Breast epithelium (tissue), 4 donors: ENCODE data around the gene PAPSS2. TPM values are rescaled to one million over a fixed set of nuclear protein-coding genes. Genes with fewer than 3 reads are reported as not detected.
"Not testable (repeated sequence)": the region's sequence is repeated elsewhere in the genome, so short reads cannot be mapped to it uniquely, and the experiment has no call there.

Experiments used
- DNase-seq, 2 donors: peaks; one replicate each; pipeline ENCODE4 v3.0.0-alpha.2; 2019; ENCODE audit warnings: low spot score in 2 of 2
- H3K27ac ChIP-seq, 2 donors: fragments of 200-600 bp; sonication (generic) in 1 of 2; one replicate each; pipeline ENCODE4 v1.5.1; 2016 to 2019; ENCODE audit warnings: mild to moderate bottlenecking in 1 of 2
- H3K27me3 ChIP-seq, 2 donors: fragments of 200-600 bp; sonication (generic) in 1 of 2; one replicate each; pipeline versions ENCODE4 v1.5.1 to v1.6.0; 2017 to 2019; ENCODE audit warnings: control low read depth in 1 of 2, mild to moderate bottlenecking in 1 of 2
- H3K36me3 ChIP-seq: fragments of 200-600 bp; one replicate; pipeline ENCODE4 v1.5.1; 2019
- H3K4me1 ChIP-seq, 2 donors: fragments of 200-600 bp; sonication (generic); one replicate each; pipeline ENCODE4 v1.5.1; 2016 to 2019; ENCODE audit warnings: control low read depth in 1 of 2
- H3K4me3 ChIP-seq, 3 donors: fragments of 200-600 bp; sonication (generic); 1 replicate in 2 of 3; 2 replicates in 1 of 3; pipeline ENCODE4 v1.5.1; 2016 to 2019; ENCODE audit warnings: mild to moderate bottlenecking in 3 of 3, moderate library complexity in 2 of 3
- H3K9me3 ChIP-seq, 2 donors: fragments of 200-600 bp; sonication (generic) in 1 of 2; one replicate each; pipeline ENCODE4 v1.5.1; 2016 to 2019; ENCODE audit warnings: control low read depth in 1 of 2
- POLR2A ChIP-seq: fragments of 450-650 bp; IDR thresholded peaks from one replicate; pipeline ENCODE4 v1.6.1; 2016; ENCODE audit warnings: antibody characterized with exemption, mild to moderate bottlenecking, moderate library complexity
- POLR2AphosphoS5 ChIP-seq, 3 donors: sonication (generic); formaldehyde crosslinking; IDR thresholded peaks; one replicate each; pipeline ENCODE4 v1.6.1; 2017; ENCODE audit warnings: antibody characterized with exemption in 3 of 3
- intact Hi-C: fragments of 100-400 bp; cut with DNase I; formaldehyde crosslinking; loops from one replicate; pipeline ENCODE4 v1.15.1; 2023; ENCODE audit warnings: low total_unique reads
- total RNA-seq, 3 donors: library from RNA; depleted of rRNA; stranded (reverse); fragments of >200 nt; gene quantifications; one replicate each; pipeline ENCODE4 v1.1.0, GENCODE V29; 2016
- TF ChIP-seq, protein P1 (sequence below), 3 donors: fragments of 450-650 bp; IDR thresholded peaks; one replicate each; pipeline ENCODE4 v1.5.1; 2016 to 2017; ENCODE audit warnings: antibody characterized with exemption in 3 of 3, mild to moderate bottlenecking in 3 of 3, moderate library complexity in 3 of 3

The PAPSS2 gene
- total RNA-seq, 3 donors from 2014 or later, result 21.1 to 33.8 (median 27.2) TPM

DNA sequence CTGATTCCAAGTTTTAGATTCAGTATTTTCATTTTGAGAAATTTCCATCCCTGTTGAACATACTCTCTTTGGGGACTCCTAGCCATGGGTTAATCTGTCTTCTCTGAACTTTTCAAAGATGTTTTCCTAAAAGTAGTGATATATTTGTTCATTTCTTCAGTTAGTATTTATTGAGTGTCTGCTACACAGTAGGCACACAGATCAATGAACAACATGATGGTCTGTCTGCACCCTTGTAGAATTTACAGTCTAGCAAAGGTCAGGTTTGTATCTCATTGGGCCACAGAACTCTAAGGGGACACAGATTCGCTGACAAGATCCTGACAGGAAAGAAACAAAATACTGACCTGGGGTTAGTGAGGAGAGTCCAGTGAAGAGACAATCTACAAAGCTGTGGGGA lies 42.2 kb upstream of the PAPSS2 start:
- Histone ChIP-seq H3K4me1 (no peaks in the 10 kb centered on the region), H3K36me3 (no peaks in the 10 kb centered on the region), H3K4me3 (no peak overlapping the region), H3K27ac (no peak overlapping the region), H3K27me3 (no peaks in the 10 kb centered on the region), H3K9me3 (no peaks in the 10 kb centered on the region)
- no peak for TF ChIP-seq POLR2A
- TF ChIP-seq POLR2AphosphoS5 (IDR thresholded peaks at IDR 0.05), result no peak
- TF ChIP-seq, protein P1, sequence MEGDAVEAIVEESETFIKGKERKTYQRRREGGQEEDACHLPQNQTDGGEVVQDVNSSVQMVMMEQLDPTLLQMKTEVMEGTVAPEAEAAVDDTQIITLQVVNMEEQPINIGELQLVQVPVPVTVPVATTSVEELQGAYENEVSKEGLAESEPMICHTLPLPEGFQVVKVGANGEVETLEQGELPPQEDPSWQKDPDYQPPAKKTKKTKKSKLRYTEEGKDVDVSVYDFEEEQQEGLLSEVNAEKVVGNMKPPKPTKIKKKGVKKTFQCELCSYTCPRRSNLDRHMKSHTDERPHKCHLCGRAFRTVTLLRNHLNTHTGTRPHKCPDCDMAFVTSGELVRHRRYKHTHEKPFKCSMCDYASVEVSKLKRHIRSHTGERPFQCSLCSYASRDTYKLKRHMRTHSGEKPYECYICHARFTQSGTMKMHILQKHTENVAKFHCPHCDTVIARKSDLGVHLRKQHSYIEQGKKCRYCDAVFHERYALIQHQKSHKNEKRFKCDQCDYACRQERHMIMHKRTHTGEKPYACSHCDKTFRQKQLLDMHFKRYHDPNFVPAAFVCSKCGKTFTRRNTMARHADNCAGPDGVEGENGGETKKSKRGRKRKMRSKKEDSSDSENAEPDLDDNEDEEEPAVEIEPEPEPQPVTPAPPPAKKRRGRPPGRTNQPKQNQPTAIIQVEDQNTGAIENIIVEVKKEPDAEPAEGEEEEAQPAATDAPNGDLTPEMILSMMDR (IDR thresholded peaks at IDR 0.05), result no peak
- DNase-seq, result no peak
- intact Hi-C loops, result no loop called here

DNA sequence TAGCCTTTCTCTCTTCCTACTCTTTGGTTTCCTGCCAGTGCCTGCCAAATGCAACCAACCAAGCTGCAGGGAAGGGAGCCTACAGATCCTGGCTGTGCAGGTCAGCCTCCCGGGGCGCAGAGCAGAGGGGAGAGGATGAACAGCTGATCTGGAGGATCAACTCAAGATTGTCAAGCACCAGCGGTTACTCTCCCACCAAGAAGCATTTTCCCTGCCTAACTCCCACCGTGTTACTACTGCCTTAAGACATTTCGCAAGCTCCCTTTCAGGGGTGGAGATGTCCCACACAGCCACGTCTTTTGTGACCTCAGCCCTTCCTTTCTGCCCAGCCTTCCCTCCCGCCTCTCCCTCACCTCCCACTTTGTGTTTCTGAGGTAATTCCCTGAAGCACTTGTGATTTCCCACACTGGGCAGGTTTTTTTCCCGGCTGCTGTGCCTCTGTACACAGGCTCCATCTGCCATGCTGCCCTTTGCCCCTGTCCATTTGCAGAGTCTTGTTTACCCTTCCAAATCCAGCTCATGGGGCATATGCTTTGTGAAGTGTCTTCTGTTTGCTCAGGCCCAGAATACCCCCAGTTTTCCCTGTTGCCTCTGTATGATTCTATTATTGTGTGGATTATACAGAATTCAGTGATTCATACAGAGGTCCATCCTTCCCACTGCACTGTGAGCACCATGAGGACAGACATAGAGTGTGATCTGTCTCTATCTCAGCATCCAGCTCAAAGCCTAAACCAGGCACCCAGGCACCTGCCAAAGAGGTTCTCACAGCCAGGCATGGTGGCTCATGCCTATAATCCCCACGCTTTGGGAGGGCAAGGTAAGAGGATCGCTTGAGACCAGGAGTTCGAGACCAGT lies 40.9 kb upstream of the PAPSS2 start:
- H3K27me3 ChIP-seq, result no peaks in the 10 kb centered on the region
- H3K27ac ChIP-seq, result peak overlapping the region in 1 of 2 donors; percentile 20
- TF ChIP-seq POLR2A (no peak), POLR2AphosphoS5 (IDR thresholded peaks at IDR 0.05) (no peak)
- TF ChIP-seq, protein P1 (IDR thresholded peaks at IDR 0.05), result no peak
- H3K4me1 ChIP-seq, result no peaks in the 10 kb centered on the region
- intact Hi-C loops, result no loop called here
- H3K36me3 ChIP-seq, result no peaks in the 10 kb centered on the region
- no peak for DNase-seq
- no peaks in the 10 kb centered on the region for H3K9me3 ChIP-seq
- no peak overlapping the region for H3K4me3 ChIP-seq

DNA sequence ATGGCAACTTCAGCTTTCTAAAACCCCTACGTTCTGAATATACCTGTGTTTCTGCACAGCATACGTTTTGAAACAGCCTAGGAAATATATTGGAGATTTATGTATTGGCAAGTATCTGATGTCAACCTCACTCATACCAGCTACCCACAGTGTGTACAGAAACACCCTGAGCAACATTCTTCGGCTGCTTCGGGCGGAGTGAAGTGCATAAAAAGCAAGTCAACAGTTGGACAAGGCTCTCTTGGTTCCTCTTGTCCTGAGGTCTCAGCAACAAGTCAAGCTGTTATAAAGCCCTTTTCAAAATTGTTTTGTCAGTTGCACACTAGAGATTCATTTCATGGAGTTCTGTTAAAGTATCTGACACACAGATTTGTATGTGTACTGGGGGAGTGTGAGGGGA lies 40.0 kb upstream of the PAPSS2 start:
- Histone ChIP-seq H3K4me3 (no peak overlapping the region), H3K36me3 (no peaks in the 10 kb centered on the region), H3K9me3 (no peaks in the 10 kb centered on the region), H3K27me3 (no peaks in the 10 kb centered on the region), H3K4me1 (no peaks in the 10 kb centered on the region), H3K27ac (no peak overlapping the region)
- TF ChIP-seq POLR2A (no peak), POLR2AphosphoS5 (IDR thresholded peaks at IDR 0.05) (no peak)
- TF ChIP-seq, protein P1 (IDR thresholded peaks at IDR 0.05), result no peak
- intact Hi-C loops, result no loop called here
- DNase-seq, result no peak

GRCh38 chr10:87621440-87621839 lies 38.2 kb upstream of the PAPSS2 start:
- H3K36me3 ChIP-seq, H3K27ac ChIP-seq, DNase-seq, intact Hi-C loops, H3K4me3 ChIP-seq, H3K27me3 ChIP-seq, H3K4me1 ChIP-seq, H3K9me3 ChIP-seq: not testable (repeated sequence)

DNA sequence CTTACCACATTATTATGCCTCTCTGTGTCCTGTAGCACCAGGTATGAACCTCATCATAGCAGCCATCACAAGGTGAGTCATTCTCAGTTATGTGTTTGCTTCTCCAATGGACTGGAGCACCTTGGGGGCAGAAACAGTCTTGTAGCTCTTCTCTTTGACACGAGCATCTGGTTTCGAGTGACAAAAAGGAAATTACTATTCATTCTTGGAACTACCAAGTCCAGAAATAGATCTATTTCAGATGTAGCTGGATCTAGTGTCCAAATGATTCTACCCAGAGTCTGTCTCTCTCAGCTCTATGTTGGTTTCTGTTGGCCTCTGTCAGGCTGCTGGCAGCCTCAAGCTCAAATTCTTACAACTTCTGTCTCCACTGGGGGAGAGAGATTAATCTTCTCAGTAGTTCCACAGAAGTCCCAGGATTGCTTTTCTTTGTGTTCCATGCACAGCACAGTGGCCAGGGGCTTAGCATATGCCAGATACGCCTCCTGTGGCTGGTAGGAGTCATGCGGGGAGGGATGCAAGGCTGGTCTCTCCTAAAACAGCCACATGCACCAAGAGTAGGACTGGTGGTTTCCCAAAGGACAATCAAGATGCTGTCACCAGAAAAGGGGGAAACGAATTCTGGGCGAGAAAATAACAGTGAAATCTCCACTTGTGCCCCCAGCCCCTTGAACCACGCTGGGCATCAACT lies 37.2 kb upstream of the PAPSS2 start:
- no peaks in the 10 kb centered on the region for H3K36me3 ChIP-seq
- H3K27me3 ChIP-seq, result no peaks in the 10 kb centered on the region
- H3K4me1 ChIP-seq, result no peaks in the 10 kb centered on the region
- TF ChIP-seq, protein P1 (IDR thresholded peaks at IDR 0.05), result no peak
- TF ChIP-seq POLR2A, result no peak
- TF ChIP-seq POLR2AphosphoS5 (IDR thresholded peaks at IDR 0.05), result no peak
- no peak for DNase-seq
- intact Hi-C loops, result no loop called here
- no peaks in the 10 kb centered on the region for H3K9me3 ChIP-seq
- H3K4me3 ChIP-seq, result no peak overlapping the region
- H3K27ac ChIP-seq, result peak overlapping the region in 1 of 2 donors; percentile 13
